Measurements from ENCODE around the gene NR1I3. TPM values are rescaled to one million over a fixed set of nuclear protein-coding genes. Genes with fewer than 3 reads are reported as not detected.

NR1I3 gene
- total RNA-seq, 1 experiment from 2014 or later: not detected

GRCh38 chr1:161206411-161207140 lies 31.4 kb downstream of the NR1I3 start:
- Histone ChIP-seq H4K20me1 (ENCODE audit: insufficient read depth) (no peaks in the 10 kb centered on the region; the same call in 1 of the 2 replicates), H3K79me2 (ENCODE audit: low read depth) (peaks cover 29% of the 10 kb centered on the region), H3K27me3 (ENCODE audit: insufficient read depth, low read depth) (no peaks in the 10 kb centered on the region), H2AFZ (no peak overlapping the region), H3K9me2 (ENCODE audit: insufficient read depth) (no peaks in the 10 kb centered on the region), H3K4me3 (no peak overlapping the region), H3K27ac (no peak overlapping the region), H3K36me3 (ENCODE audit: low read depth) (peaks cover 36% of the 10 kb centered on the region), H3F3A (ENCODE audit: insufficient read depth, low read depth) (peaks cover 18% of the 10 kb centered on the region; the same call in 1 of the 2 replicates), H3K9me3 (ENCODE audit: insufficient read depth, low read depth) (no peaks in the 10 kb centered on the region), H3K4me1 (replicated peaks; ENCODE audit: insufficient read depth) (peaks cover 8% of the 10 kb centered on the region), H3K4me2 (no peak overlapping the region)
- TF ChIP-seq EZH2 (IDR thresholded peaks at IDR 0.05; ENCODE audit: low read depth): no peak
- TF ChIP-seq CTCF (conservative IDR thresholded peaks at IDR 0.05): no peak
- no peak for DNase-seq
- POLR2A ChIA-PET (ENCODE audit: unreplicated experiment): interaction anchor here (0.6 kb wide), 1 partner anchor 19 kb away, joined by 5 read pairs; the partner anchor contains the start of gene TOMM40L
- intact Hi-C loops (cut with micrococcal nuclease; ENCODE audit: unreplicated experiment): no loop called here
- no TSS peak for BruUV-seq (replicated peaks)
- CTCF ChIA-PET: interaction anchor here (0.5 kb wide), 1 partner anchor 31 kb away, joined by 4 read pairs; the partner anchor contains the start of gene NR1I3

- peaks cover 19% of the 10 kb centered on the region for H3K4me1 ChIP-seq (replicated peaks; ENCODE audit: insufficient read depth)
- peaks cover 13% of the 10 kb centered on the region; the same call in 1 of the 2 replicates for H3F3A ChIP-seq (ENCODE audit: insufficient read depth, low read depth)
- TF ChIP-seq EZH2 (IDR thresholded peaks at IDR 0.05; ENCODE audit: low read depth) (no peak), CTCF (conservative IDR thresholded peaks at IDR 0.05) (no peak; the same call in 1 of the 2 replicates)
- peak; percentile 89 to 95 for DNase-seq
- BruUV-seq (replicated peaks): no TSS peak
- H3K36me3 ChIP-seq (ENCODE audit: low read depth): peaks cover 23% of the 10 kb centered on the region
- peak within 1 kb of the TSS; percentile 90 for H2AFZ ChIP-seq
- ChIA-PET POLR2A (ENCODE audit: unreplicated experiment) (interaction anchor here (0.6 to 0.8 kb wide), 5 partner anchors 24 to 198 kb away, joined by 3 to 5 read pairs (median 4); partner anchors contain the start of genes NIT1, PFDN2 and TOMM40L), CTCF (interaction anchor here (0.6 to 1.6 kb wide), 3 partner anchors 23 to 172 kb away, joined by 3 to 8 read pairs (median 3); partner anchors contain the start of gene TOMM40L)
- H4K20me1 ChIP-seq (ENCODE audit: insufficient read depth): no peaks in the 10 kb centered on the region
- H3K4me3 ChIP-seq: peak within 1 kb of the TSS; percentile 90
- no peaks in the 10 kb centered on the region for H3K9me3 ChIP-seq (ENCODE audit: insufficient read depth, low read depth)
- intact Hi-C loops (cut with micrococcal nuclease; ENCODE audit: unreplicated experiment): no loop called here
- peak within 1 kb of the TSS; percentile 79 for H3K4me2 ChIP-seq
- peaks cover 29% of the 10 kb centered on the region for H3K79me2 ChIP-seq (ENCODE audit: low read depth)
- no peaks in the 10 kb centered on the region for H3K27me3 ChIP-seq (ENCODE audit: insufficient read depth, low read depth)
- H3K27ac ChIP-seq: peak within 1 kb of the TSS; percentile 78
- H3K9me2 ChIP-seq (ENCODE audit: insufficient read depth): no peaks in the 10 kb centered on the region
Measured at GRCh38 chr1:161201836-161202712, 35.9 kb downstream of the NR1I3 start, which contains the start of gene NDUFS2. Gene NDUFS2, plus strand, starts transcription at chr1:161202367. Its CDS starts 19 bp downstream, at chr1:161202386.

Data from PC-9 (cell line).